IPS DF 4.7 (cell line): ENCODE results near the gene PTPRN2.
"Not testable (repeated sequence)": the region's sequence is repeated elsewhere in the genome, so short reads cannot be mapped to it uniquely, and the experiment has no call there.

Source experiments
- DNase-seq: peaks from one replicate; pipeline ENCODE4 v3.0.0-alpha.2; 2013; ENCODE audit warnings: low spot score; ENCODE audit errors: extremely low read depth

Gene PTPRN2

DNA sequence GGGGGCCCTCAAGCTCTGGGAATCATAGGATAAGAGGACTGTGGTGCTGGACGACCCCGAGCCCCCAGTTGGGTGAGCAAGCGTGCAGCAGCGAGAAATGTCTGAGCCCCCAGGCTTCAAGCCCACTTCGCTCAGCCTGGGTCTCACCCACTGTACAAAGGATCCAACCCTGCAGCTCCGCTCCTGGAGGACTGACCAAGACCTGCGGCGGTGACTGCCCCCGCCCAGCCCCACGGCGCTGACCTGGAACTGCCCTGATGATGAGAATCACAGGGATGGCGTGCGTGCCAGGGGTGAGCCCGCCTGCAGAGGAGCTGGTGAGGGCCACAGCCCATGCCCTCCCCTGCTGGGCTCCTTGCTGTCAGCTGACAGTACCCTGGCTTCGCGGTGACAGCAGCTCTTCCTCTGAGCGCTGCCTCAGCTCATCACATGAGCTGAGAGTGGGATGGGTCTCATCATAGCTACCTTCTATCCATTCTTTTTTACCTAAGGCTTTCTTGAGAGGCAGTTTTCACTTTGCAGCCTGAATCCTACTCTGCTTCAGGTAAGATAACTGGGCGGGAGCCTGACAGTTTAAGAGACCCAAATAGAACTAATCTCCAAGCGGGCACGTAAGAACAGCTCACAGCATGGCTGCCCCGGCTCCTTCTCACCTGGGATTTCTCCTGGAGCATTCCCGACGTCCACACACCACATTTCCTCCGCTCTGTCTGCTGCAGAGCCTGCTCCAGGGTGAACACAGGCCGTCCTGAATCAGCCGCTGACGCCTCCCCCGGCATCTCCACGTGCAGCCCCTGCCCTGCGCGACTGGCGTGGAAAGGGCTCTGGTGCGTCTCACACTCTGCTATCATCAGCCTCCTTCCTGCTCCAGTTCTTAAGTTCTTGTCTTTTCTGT lies 329.9 kb downstream of the PTPRN2 start:
- DNase-seq: no peak

DNA sequence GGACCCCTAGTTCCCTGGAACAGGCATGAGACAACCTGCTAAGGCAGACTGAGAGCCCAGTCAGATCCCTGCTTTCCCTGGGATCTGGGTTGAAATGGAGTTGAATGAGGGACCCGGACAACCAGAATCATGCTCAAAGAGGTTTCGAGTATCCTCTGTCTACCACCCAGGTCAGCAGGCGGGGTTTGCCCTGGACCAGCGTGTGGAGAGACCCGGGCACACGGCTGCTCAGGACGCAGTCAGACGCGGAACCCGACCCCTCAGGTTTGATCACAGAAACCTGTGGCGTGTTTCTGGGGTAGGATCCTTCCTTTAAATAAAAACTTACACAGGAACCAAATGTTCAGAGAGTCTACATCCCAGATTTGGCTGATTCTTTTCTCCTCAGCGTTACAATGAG lies 330.6 kb downstream of the PTPRN2 start:
- no peak for DNase-seq

DNA sequence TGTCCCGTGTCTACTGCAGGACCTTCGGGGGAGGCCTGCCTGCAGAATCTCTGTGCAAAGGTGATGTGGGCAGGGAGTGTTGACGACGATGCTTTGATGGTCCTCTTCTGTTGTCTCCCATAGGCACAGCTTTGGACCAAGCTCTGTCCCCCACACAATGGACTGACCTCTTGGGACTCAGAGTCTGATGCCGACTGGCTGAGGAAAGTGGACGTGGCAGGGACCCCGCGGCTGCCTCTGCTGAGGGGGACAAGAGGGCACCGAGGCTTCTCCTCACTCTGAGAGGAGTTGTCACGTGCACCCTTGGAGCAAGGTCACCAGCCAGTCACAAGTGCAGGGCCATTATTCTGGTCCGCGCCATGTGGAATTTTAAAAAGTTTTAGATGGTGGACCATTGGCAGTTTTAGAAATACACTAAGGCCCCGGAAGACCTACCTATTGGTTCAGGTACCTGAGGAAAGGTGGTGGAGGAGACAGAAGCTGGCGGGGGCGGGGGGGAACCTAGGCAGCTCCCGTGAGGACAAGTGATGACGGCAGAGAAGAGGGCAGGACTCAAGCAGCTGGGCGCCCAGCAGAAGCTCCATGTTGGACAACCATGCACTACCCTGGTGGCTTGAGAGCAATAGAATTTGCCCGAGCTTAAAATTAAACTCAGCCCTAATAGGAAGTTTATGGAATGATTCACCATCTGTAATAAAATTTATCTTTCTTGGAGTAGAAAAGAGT lies 331.4 kb downstream of the PTPRN2 start:
- DNase-seq: no peak

- no peak for DNase-seq
Measured at GRCh38 chr7:158255558-158255957, 332.1 kb downstream of the PTPRN2 start.

DNA sequence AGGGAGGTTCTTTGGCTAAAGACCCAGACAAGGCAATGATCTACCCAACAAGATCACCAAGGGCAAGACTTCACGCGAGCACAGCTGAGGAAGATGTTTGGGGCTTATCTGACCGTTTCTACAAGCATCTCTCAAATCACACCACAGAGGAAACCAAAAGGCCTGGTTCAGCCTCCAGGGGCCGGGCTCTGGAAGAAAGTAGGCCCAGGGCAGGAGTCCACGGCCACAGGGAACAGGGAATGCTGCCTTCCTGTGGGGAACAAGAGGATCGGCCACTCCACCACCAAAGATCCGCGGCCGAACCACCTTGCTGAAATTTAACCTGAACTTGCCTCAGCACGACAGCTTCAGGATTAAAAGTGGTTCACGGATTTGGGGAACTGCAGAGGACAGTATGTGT lies 332.5 kb downstream of the PTPRN2 start:
- no peak for DNase-seq

DNA sequence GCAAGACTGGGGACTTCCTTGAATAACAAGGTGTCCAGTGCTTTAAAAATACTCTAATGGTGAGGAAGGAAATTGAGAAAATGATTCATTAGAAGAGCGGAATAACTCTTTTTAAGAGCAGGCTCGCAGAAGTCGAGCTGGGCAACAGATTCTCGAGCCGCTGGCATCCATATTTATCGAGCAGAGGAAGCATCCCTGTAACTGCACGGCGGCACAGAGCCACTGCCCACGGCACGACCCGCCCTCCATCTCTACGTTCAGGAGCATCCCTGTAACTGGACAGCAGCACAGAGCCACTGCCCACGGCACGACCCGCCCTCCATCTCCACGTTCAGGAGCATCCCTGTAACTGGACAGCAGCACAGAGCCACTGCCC lies 334.0 kb downstream of the PTPRN2 start:
- not testable (repeated sequence) for DNase-seq

DNA sequence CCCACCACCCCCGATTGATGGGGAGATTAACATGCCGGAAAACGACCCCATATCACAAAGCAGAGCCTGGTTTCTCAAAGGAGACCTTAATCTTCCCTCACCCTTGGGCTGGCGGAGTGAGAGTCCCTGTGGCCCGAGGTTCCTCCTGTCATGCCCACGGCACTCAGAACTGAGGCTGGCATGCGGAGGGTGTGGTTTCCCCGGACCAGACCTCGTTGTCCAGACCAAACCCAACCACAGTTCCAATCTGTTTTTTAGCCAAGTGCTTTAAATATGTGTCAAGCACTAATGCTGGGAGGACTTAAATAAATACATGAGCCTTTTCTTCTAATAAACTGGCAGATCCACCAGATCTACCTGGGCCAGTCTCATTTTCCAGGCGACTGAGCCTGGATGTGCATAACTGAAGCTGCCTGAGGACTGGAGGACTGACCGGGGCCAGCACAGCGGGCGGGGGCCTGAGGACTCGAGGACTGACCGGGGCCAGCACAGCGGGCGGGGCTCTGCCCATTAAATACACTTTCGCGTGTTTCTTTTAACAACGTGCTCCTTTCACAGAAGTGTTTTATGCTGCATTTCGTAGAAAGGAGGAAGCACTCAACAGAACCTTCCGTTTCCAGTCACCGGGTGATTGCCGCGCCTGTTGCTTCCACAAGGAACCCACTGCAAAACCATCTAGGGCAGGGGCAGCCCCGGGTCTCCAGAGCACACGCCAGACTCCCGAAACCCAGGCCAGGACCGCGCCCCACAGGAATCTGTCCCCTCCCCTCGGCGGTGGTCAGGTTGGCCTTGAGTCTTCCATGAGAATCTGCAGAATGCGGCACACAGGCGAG lies 334.6 kb downstream of the PTPRN2 start:
- DNase-seq: no peak

DNA sequence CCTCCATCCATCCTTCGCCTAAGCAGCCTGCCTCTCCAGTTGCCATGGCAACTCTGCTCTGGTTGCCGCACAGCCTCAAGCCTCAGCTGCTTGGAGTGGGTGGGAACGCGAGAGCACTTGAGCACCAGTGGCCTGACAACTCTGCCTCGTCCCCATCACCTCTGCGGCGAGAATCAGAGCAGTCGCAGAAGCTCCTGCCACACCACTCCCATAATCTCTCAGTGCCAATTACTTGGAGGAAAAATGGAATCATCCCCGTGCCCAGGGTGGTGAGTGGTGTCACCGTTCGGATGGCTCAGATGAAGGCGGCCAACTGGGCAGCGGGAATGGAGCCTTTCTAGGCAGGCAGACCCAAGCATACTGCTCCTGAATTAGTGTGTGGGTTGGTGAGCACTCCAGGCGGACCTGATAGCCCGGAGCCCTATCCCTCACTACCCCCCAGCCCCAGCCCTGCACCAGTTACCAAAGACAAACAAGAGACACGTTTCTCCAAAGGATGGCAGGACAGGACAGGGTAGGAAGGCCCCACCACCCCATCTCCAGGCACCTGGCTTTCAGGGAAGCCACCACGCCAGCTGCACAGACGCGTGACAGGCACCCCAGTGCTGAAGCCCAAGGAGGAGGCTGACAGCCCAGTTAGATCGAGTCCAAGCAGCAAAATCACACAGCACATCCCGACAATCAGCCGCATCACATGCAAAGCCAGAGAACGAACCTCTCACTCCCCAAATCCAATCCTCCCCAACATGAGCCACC lies 335.4 kb downstream of the PTPRN2 start:
- no peak for DNase-seq

DNA sequence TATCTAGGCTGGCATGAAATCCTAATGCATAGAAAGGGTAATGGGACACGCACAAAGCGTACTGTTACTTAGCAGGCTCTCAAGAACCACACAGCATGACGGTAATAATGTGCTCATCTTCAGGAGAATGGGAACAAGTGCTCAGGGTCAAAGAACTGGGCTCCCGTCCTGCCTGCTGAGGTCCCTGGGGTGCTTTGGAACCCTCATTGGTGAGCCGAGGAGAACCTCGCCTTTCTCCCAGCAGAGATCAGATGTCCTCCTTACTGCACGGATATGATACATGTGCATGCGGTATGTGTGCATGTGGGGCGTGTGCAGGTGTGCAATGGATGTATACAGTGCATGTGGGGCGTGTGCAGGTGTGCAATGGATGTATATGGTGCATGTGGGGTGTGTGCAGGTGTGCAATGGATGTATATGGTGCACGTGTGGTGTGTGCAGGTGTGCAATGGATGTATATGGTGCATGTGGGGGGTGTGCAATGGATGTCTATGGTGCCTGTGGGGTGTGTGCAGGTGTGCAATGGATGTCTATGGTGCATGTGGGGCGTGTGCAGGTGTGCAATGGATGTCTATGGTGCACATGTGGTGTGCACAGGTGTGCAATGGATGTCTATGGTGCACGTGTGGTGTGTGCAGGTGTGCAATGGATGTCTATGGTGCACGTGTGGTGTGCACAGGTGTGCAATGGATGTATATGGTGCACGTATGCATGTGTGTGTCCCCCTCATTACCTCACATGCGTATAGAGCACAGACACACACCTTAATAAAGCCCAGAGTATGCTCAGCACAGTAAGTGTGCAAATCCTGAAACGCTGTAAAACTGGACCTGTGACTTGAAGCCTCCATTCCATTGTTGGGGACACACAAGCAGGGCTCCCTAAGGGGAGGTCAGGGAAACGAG lies 336.3 kb downstream of the PTPRN2 start:
- no peak for DNase-seq

GRCh38 chr7:158249692-158250091 lies 337.9 kb downstream of the PTPRN2 start:
- DNase-seq: no peak

GRCh38 chr7:158248816-158249215 lies 338.8 kb downstream of the PTPRN2 start:
- no peak for DNase-seq

GRCh38 chr7:158247758-158248487 lies 339.7 kb downstream of the PTPRN2 start:
- no peak for DNase-seq

- DNase-seq: no peak
Measured at GRCh38 chr7:158246960-158247673, 340.5 kb downstream of the PTPRN2 start.

DNA sequence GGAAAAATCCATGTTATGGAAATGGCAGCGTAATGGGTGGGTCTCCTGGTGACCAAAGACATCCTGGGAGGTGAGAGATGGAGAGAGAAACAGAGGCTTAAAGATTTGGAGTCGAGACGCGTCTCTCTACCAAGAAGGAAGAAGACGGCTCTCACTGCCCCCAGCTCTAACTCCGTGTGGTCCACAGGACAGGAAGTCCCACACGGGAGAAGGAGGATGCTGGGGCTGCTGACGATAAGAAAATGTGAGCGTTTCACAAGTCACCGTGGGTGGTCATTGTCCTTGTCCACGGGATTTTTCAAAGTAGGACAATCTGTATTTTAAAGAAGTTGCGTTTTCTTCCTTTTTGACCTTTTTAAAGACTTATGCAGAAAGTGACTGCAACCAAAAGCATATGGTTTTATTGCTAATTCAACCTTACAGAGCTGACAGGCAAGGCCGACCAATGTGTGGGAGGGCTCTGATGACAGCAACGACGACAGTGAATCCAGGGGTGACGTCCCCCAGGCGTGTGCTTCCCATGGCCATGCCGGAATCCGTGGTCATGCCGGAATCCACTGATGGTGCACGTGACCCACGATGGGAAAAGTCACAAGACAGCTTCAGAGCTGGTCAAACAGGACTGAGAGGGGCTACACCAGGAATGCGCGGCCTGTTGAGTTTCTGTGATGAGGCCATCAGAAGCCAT lies 341.2 kb downstream of the PTPRN2 start:
- DNase-seq: no peak

DNA sequence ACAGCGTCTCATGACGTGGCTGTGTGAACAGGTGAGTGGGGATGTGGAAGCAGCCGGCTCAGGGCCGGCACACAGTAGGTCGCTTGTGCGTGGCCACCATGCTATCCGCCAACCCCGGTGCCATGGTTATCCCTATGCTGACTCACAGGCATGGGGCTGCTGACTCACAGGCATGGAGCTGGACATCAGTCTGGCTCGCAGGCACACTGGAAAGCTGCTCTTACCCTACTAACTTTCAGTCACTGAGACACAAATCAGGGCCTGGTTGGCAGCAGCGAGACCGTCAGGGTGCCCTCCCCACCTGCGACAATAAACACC lies 341.9 kb downstream of the PTPRN2 start:
- no peak for DNase-seq

DNA sequence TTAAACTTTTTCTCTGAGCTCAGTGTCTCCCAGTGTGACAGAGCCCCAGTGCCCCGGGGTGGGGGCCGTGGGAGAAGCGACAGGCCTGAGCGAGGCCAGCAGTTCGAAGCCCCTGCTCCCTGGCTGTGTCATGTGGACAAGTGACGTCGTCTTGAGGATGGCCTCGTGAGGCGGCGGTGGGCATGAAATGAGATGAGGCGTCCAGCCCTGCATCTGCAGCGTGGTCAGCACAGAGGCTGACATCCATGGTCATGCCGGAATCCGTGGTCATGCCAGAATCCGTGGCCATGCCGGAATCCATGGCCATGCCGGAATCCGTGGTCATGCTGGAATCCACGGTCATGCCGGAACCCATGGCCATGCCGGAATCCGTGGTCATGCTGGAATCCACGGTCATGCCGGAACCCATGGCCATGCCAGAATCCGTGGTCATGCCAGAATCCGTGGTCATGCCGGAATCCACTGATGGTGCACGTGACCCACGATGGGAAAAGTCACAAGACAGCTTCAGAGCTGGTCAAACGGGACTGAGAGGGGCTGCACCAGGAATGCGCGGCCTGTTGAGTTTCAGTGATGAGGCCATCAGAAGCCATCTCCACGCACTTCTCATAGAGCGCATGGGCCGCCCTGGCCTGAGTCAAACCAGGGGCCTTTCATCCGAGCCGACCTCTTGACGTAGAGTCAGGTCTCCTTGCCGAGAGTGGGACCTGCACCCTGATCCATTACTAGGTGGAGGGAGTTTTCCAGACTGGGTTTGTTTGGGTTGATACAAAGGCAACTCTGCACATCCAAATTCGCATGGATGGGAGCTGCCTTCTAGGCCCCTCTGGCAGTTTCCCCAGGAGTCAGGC lies 342.5 kb downstream of the PTPRN2 start:
- no peak for DNase-seq

GRCh38 chr7:158244430-158244829 lies 343.2 kb downstream of the PTPRN2 start:
- DNase-seq: no peak
